ENCODE measurements around the gene NME5. TPM values are rescaled to one million over a fixed set of nuclear protein-coding genes. Genes with fewer than 3 reads are reported as not detected.

The NME5 gene
- total and polyA plus RNA-seq, 7 experiments from 2014 or later: not detected

- Histone ChIP-seq H3K4me3 (ENCODE audit: low read length) (no peak overlapping the region), H3K27me3 (ENCODE audit: control insufficient read depth in 2 of 2, insufficient read depth in 2 of 2, low read length in 2 of 2) (no peaks in the 10 kb centered on the region), H3K4me1 (ENCODE audit: control insufficient read depth in 2 of 2, insufficient read depth in 2 of 2, low read length in 2 of 2) (no peaks in the 10 kb centered on the region), H3K9me3 (ENCODE audit: control insufficient read depth in 2 of 3, low read length in 3 of 3) (no peaks in the 10 kb centered on the region), H3K36me3 (ENCODE audit: control insufficient read depth in 2 of 3, insufficient read depth in 3 of 3, low read length in 3 of 3) (no peaks in the 10 kb centered on the region), H3K27ac (ENCODE audit: low read depth, low read length) (no peak overlapping the region)
- no peak for ATAC-seq
- H3K27me3 Mint-ChIP-seq: peaks cover 0 to 13% (median 0%) of the 10 kb centered on the region in 5 donors
- H3K36me3 Mint-ChIP-seq: no peaks in the 10 kb centered on the region
- ChIA-PET POLR2A (no interaction called here), CTCF (no interaction called here)
- no peak for DNase-seq
- no peak overlapping the region for H3K27ac Mint-ChIP-seq
- H3K9me3 Mint-ChIP-seq: peaks cover 0 to 2% (median 0%) of the 10 kb centered on the region in 11 donors
- intact Hi-C loops (cut with micrococcal nuclease): no loop called here
- no peak overlapping the region for H3K4me3 Mint-ChIP-seq
- H3K4me1 Mint-ChIP-seq: no peaks in the 10 kb centered on the region
These were observed 24.0 kb downstream of the NME5 start for GRCh38 chr5:138115254-138115653.

DNA sequence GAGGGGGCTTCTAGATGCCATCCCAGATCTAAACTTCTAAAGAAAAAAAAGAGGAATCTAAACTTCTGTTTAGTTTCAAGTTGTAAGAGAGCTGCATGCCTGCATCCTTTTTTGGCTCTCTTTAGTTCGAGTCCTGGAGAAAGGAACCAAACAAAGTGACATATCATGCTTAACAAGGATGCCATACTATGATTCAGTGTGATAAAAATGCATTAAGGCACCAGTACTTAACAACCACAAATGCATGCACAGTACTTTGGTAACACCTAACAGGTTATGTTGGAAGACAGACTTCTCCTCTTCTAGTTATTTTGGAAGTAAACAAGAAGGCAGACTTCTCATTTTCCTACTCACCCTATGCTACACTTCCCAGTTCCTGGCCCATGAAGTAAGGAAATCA, 27.3 kb downstream of the NME5 start:
- Mint-ChIP-seq H3K27ac (no peak overlapping the region), H3K4me1 (peaks cover 0 to 6% (median 5%) of the 10 kb centered on the region in 7 donors), H3K36me3 (no peaks in the 10 kb centered on the region), H3K4me3 (no peak overlapping the region), H3K9me3 (no peaks in the 10 kb centered on the region), H3K27me3 (peaks cover 0 to 24% (median 0%) of the 10 kb centered on the region in 5 donors)
- Histone ChIP-seq H3K27me3 (ENCODE audit: control insufficient read depth in 2 of 2, insufficient read depth in 2 of 2, low read length in 2 of 2) (no peaks in the 10 kb centered on the region), H3K27ac (ENCODE audit: low read depth, low read length) (no peak overlapping the region), H3K9me3 (ENCODE audit: control insufficient read depth in 2 of 3, low read length in 3 of 3) (no peaks in the 10 kb centered on the region), H3K36me3 (ENCODE audit: control insufficient read depth in 2 of 3, insufficient read depth in 3 of 3, low read length in 3 of 3) (no peaks in the 10 kb centered on the region), H3K4me3 (ENCODE audit: low read length) (no peak overlapping the region), H3K4me1 (ENCODE audit: control insufficient read depth in 2 of 2, insufficient read depth in 2 of 2, low read length in 2 of 2) (no peaks in the 10 kb centered on the region)
- intact Hi-C loops (cut with micrococcal nuclease): no loop called here
- DNase-seq (no peak), ATAC-seq (no peak)
- POLR2A ChIA-PET: no interaction called here
- CTCF ChIA-PET: no interaction called here

DNA sequence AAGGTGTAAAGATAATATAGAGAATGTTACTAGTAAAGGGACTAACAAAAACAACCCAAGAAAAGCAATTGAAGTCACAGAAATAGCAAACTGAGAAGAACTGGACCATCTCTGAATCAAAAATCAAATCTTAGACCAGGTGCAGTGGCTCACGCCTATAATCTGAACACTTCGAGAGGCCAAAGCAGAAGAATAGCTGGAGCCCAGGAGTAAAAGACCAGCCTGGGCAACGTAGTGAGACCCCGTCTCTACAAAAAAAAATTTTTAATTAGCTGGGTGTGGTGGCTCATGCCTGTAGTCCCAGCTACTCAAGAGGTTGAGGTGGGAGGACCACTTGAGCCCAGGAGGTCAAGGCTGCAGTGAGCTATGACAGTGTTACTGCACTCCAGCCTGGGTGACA, 28.0 kb downstream of the NME5 start:
- Histone ChIP-seq H3K27ac (ENCODE audit: low read depth, low read length) (no peak overlapping the region), H3K36me3 (ENCODE audit: control insufficient read depth in 2 of 3, insufficient read depth in 3 of 3, low read length in 3 of 3) (no peaks in the 10 kb centered on the region), H3K4me3 (ENCODE audit: low read length) (no peak overlapping the region), H3K27me3 (ENCODE audit: control insufficient read depth in 2 of 2, insufficient read depth in 2 of 2, low read length in 2 of 2) (no peaks in the 10 kb centered on the region), H3K9me3 (ENCODE audit: control insufficient read depth in 2 of 3, low read length in 3 of 3) (no peaks in the 10 kb centered on the region), H3K4me1 (ENCODE audit: control insufficient read depth in 2 of 2, insufficient read depth in 2 of 2, low read length in 2 of 2) (no peaks in the 10 kb centered on the region)
- DNase-seq (no peak), ATAC-seq (no peak)
- no peak overlapping the region for H3K27ac Mint-ChIP-seq
- ChIA-PET CTCF (interaction anchor here (0.6 to 0.7 kb wide), 2 partner anchors 34 to 1937 kb away, joined by 3 read pairs; no protein-coding TSS in a partner anchor), POLR2A (no interaction called here)
- no peak overlapping the region for H3K4me3 Mint-ChIP-seq
- H3K4me1 Mint-ChIP-seq: peaks cover 0 to 6% (median 5%) of the 10 kb centered on the region in 7 donors
- no peaks in the 10 kb centered on the region for H3K9me3 Mint-ChIP-seq
- intact Hi-C loops (cut with micrococcal nuclease): no loop called here
- no peaks in the 10 kb centered on the region for H3K36me3 Mint-ChIP-seq
- peaks cover 0 to 24% (median 0%) of the 10 kb centered on the region in 5 donors for H3K27me3 Mint-ChIP-seq

- intact Hi-C loops (cut with micrococcal nuclease): no loop called here
- Histone ChIP-seq H3K36me3 (ENCODE audit: control insufficient read depth in 2 of 3, insufficient read depth in 3 of 3, low read length in 3 of 3) (no peaks in the 10 kb centered on the region), H3K9me3 (ENCODE audit: control insufficient read depth in 2 of 3, low read length in 3 of 3) (no peaks in the 10 kb centered on the region), H3K27ac (ENCODE audit: low read depth, low read length) (no peak overlapping the region), H3K27me3 (ENCODE audit: control insufficient read depth in 2 of 2, insufficient read depth in 2 of 2, low read length in 2 of 2) (no peaks in the 10 kb centered on the region), H3K4me1 (ENCODE audit: control insufficient read depth in 2 of 2, insufficient read depth in 2 of 2, low read length in 2 of 2) (no peaks in the 10 kb centered on the region), H3K4me3 (ENCODE audit: low read length) (no peak overlapping the region)
- ChIA-PET CTCF (interaction anchor here (0.6 to 1.1 kb wide), 2 partner anchors 21 to 1938 kb away, joined by 3 to 5 read pairs; no protein-coding TSS in a partner anchor), POLR2A (no interaction called here)
- ATAC-seq: no peak
- Mint-ChIP-seq H3K4me1 (peaks cover 0 to 6% (median 5%) of the 10 kb centered on the region in 7 donors), H3K27me3 (peaks cover 0 to 24% (median 0%) of the 10 kb centered on the region in 5 donors), H3K9me3 (no peaks in the 10 kb centered on the region), H3K27ac (no peak overlapping the region), H3K36me3 (no peaks in the 10 kb centered on the region), H3K4me3 (no peak overlapping the region)
- no peak for DNase-seq
These were observed 28.8 kb downstream of the NME5 start for GRCh38 chr5:138110266-138110963.

DNA sequence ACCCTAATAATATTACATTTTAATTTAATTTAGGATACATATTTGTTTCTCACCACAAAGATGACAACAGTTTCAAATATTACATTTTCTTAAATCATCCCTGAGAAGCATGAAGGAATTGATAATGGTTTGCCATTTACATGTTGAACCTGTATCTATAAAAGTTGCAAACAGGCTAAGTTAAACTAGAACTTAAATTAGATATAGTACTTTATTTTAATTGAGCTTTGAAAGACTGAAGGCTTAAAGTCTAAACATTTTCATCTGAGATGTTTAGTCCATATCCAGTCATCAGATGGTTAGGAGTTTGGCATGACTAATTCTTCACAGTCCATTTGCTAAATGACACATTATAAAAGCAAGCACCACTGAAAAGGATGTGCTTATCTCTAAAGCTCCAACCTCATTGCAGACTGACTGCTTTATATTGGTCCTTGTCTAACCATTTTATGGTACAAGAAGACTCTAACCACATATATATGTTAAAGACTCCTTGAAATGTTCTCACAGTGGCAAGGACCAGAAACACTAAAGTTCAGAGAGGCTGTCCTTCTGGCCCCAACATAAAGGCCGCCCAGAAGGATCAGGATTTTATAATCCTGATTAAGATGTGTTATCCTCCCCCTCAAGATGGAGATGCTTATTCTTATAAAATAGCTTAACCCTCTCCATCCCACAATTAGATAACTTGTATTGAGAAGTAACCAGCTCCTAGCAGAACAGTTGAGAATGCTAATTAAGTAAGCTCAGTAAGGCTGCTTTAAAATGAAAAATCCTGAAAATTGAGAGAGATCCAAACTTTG, 29.6 kb downstream of the NME5 start:
- no peak overlapping the region for H3K4me3 Mint-ChIP-seq
- Histone ChIP-seq H3K4me3 (ENCODE audit: low read length) (no peak overlapping the region), H3K27ac (ENCODE audit: low read depth, low read length) (no peak overlapping the region), H3K36me3 (ENCODE audit: control insufficient read depth in 2 of 3, insufficient read depth in 3 of 3, low read length in 3 of 3) (no peaks in the 10 kb centered on the region), H3K9me3 (ENCODE audit: control insufficient read depth in 2 of 3, low read length in 3 of 3) (no peaks in the 10 kb centered on the region), H3K4me1 (ENCODE audit: control insufficient read depth in 2 of 2, insufficient read depth in 2 of 2, low read length in 2 of 2) (no peaks in the 10 kb centered on the region), H3K27me3 (ENCODE audit: control insufficient read depth in 2 of 2, insufficient read depth in 2 of 2, low read length in 2 of 2) (no peaks in the 10 kb centered on the region)
- intact Hi-C loops (cut with micrococcal nuclease): no loop called here
- peaks cover 0 to 24% (median 0%) of the 10 kb centered on the region in 5 donors for H3K27me3 Mint-ChIP-seq
- ChIA-PET CTCF (interaction anchor here (0.6 to 1.1 kb wide), 2 partner anchors 22 to 32 kb away, joined by 3 to 5 read pairs; no protein-coding TSS in a partner anchor), POLR2A (interaction anchor here (0.6 kb wide), 1 partner anchor 116 kb away, joined by 3 read pairs; no protein-coding TSS in a partner anchor)
- no peak overlapping the region for H3K27ac Mint-ChIP-seq
- DNase-seq (no peak), ATAC-seq (no peak)
- H3K4me1 Mint-ChIP-seq: peaks cover 0 to 6% (median 5%) of the 10 kb centered on the region in 7 donors
- no peaks in the 10 kb centered on the region for H3K36me3 Mint-ChIP-seq
- no peaks in the 10 kb centered on the region for H3K9me3 Mint-ChIP-seq

- no peaks in the 10 kb centered on the region for H3K36me3 ChIP-seq (ENCODE audit: control insufficient read depth in 2 of 3, insufficient read depth in 3 of 3, low read length in 3 of 3)
- POLR2A ChIA-PET: interaction anchor here (0.6 kb wide), 1 partner anchor 341 kb away, joined by 4 read pairs; no protein-coding TSS in a partner anchor
These were observed 32.0 kb downstream of the NME5 start for GRCh38 chr5:138107213-138107612.

More at GRCh38 chr5:138107213-138107612, 32.0 kb downstream of the NME5 start:
- Histone ChIP-seq H3K27me3 (ENCODE audit: control insufficient read depth in 2 of 2, insufficient read depth in 2 of 2, low read length in 2 of 2) (no peaks in the 10 kb centered on the region), H3K27ac (ENCODE audit: low read depth, low read length) (no peak overlapping the region), H3K4me3 (ENCODE audit: low read length) (no peak overlapping the region), H3K9me3 (ENCODE audit: control insufficient read depth in 2 of 3, low read length in 3 of 3) (no peaks in the 10 kb centered on the region), H3K4me1 (ENCODE audit: control insufficient read depth in 2 of 2, insufficient read depth in 2 of 2, low read length in 2 of 2) (no peaks in the 10 kb centered on the region)
- Mint-ChIP-seq H3K4me1 (peaks cover 0 to 6% (median 5%) of the 10 kb centered on the region in 7 donors), H3K27ac (no peak overlapping the region), H3K36me3 (no peaks in the 10 kb centered on the region), H3K4me3 (no peak overlapping the region), H3K27me3 (peaks cover 0 to 24% (median 0%) of the 10 kb centered on the region in 5 donors), H3K9me3 (no peaks in the 10 kb centered on the region)
- ATAC-seq (no peak), DNase-seq (no peak)
- intact Hi-C loops (cut with micrococcal nuclease): no loop called here
- CTCF ChIA-PET: interaction anchor here (0.6 kb wide), 1 partner anchor 11 kb away, joined by 3 read pairs; no protein-coding TSS in a partner anchor
